Mucosa of stomach (tissue), 1 donor: Measurements from ENCODE around the gene PIWIL1.

Source experiments
- H3K27me3 ChIP-seq: one replicate; pipeline ENCODE4 v1.7.0; 2013; ENCODE audit warnings: mild to moderate bottlenecking, low read length; ENCODE audit not compliant: control insufficient read depth, insufficient read depth
- H3K36me3 ChIP-seq: one replicate; pipeline ENCODE4 v1.7.0; 2013; ENCODE audit warnings: low read length; ENCODE audit not compliant: control insufficient read depth, insufficient read depth
- H3K4me1 ChIP-seq: one replicate; pipeline ENCODE4 v1.7.0; 2013; ENCODE audit warnings: mild to moderate bottlenecking, low read length; ENCODE audit not compliant: control insufficient read depth, insufficient read depth
- H3K4me3 ChIP-seq: one replicate; pipeline ENCODE4 v1.7.0; 2013; ENCODE audit warnings: low read length
- H3K9ac ChIP-seq: one replicate; pipeline ENCODE4 v1.7.0; 2013; ENCODE audit warnings: mild to moderate bottlenecking, low read length, moderate library complexity
- H3K9me3 ChIP-seq: one replicate; pipeline ENCODE4 v1.7.0; 2013; ENCODE audit warnings: mild to moderate bottlenecking, low read length, moderate library complexity; ENCODE audit not compliant: control insufficient read depth
- donor health status: Pancreatic carcinoma.

The PIWIL1 gene

GRCh38 chr12:130337488-130338303 is at the start of gene PIWIL1:
PIWIL1 (plus strand) TSS chr12:130337887; CDS start chr12:130342592, 4,705 bp downstream.
- H3K4me3 ChIP-seq: no peak within 1 kb of the TSS
- no peaks in the 10 kb centered on the region for H3K36me3 ChIP-seq
- H3K9me3 ChIP-seq: no peaks in the 10 kb centered on the region
- H3K9ac ChIP-seq: no peak within 1 kb of the TSS
- H3K27me3 ChIP-seq: peaks cover 13% of the 10 kb centered on the region
- peaks cover 13% of the 10 kb centered on the region for H3K4me1 ChIP-seq

- Histone ChIP-seq H3K9me3 (no peaks in the 10 kb centered on the region), H3K4me1 (no peaks in the 10 kb centered on the region), H3K27me3 (peaks cover 5% of the 10 kb centered on the region), H3K4me3 (no peak overlapping the region), H3K9ac (no peak overlapping the region), H3K36me3 (no peaks in the 10 kb centered on the region)
These were observed 49.5 kb upstream of the PIWIL1 start for GRCh38 chr12:130288206-130288605.

GRCh38 chr12:130288691-130289090 is 49.0 kb upstream of the PIWIL1 start:
- Histone ChIP-seq H3K4me1 (no peaks in the 10 kb centered on the region), H3K4me3 (no peak overlapping the region), H3K9ac (no peak overlapping the region), H3K27me3 (peaks cover 5% of the 10 kb centered on the region), H3K36me3 (no peaks in the 10 kb centered on the region), H3K9me3 (no peaks in the 10 kb centered on the region)

DNA sequence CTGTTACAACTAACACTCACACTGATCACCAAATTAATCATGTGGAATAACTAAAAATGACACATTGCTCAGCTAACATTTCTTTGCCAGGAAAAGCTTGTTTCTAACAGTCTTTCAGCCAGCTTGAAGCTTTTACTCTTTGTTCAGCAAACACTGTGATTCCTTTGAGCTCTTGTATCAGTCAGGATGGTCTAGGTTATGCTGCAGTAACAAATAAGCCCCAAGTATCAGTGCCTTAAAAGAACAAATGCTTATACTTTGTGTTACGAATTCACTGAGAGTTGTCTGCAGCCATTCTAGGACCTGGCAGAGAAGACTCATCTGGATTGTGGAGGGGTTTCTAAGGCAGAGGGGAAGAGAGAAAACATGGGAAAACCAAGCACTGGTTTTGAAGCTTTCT is 47.6 kb upstream of the PIWIL1 start:
- no peak overlapping the region for H3K9ac ChIP-seq
- H3K9me3 ChIP-seq: no peaks in the 10 kb centered on the region
- no peaks in the 10 kb centered on the region for H3K4me1 ChIP-seq
- no peak overlapping the region for H3K4me3 ChIP-seq
- peaks cover 5% of the 10 kb centered on the region for H3K27me3 ChIP-seq
- no peaks in the 10 kb centered on the region for H3K36me3 ChIP-seq

DNA sequence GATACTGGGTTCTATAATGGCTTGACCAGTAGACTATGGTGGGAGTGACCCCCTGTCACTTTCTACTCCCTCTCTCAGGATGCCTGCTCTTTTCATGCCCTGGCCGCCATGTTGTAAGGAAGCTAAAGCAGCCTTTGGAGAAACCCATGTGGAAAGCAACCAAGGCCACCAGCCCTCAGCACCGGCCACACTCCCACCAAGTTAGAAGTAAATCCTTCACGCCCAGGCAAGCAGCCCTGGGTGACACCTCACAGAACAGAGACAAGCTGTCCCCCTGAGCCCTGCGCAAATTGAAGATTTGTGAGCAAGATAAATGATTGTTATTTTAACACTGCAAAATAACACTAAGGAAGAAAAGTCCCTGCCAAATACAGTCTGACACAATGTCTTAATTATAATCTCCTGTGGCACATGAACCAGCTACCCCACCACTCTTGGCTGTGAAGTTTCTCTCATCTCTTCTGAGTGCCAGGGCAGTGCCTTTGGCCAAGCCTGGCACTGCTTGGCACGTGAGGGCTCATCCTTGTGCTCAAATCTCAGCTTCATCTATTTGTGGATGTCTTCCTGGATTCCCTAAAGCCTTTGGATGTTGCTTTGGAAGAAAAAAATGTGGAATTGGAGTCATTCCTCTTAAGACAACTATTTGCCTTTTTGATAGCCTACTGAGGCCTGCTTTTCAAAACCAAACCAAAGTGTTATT is 39.2 kb upstream of the PIWIL1 start:
- no peak overlapping the region for H3K4me3 ChIP-seq
- H3K9ac ChIP-seq: no peak overlapping the region
- no peaks in the 10 kb centered on the region for H3K9me3 ChIP-seq
- no peaks in the 10 kb centered on the region for H3K27me3 ChIP-seq
- no peaks in the 10 kb centered on the region for H3K4me1 ChIP-seq
- H3K36me3 ChIP-seq: no peaks in the 10 kb centered on the region

DNA sequence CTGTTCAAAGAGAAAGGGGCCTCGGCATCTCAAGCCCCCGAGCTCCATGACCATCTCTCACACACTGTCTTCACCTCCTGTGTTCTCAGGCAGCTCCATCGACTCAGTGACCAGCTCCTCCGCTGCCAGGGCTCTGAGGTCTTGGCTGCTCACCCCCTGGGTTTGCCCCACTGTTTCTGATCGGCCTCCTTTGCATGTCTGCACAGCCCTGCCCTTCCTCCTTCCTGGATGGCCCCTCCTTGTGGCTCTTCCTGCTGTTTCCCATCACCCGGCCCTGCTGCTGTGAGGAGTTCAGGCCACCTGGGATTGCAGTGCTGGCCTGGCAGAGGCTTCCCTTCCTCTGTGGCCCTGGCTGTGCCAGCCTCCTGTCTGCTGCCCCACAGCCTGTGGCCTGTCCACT is 38.1 kb upstream of the PIWIL1 start:
- Histone ChIP-seq H3K9ac (no peak overlapping the region), H3K4me1 (no peaks in the 10 kb centered on the region), H3K27me3 (no peaks in the 10 kb centered on the region), H3K36me3 (no peaks in the 10 kb centered on the region), H3K4me3 (no peak overlapping the region), H3K9me3 (no peaks in the 10 kb centered on the region)

- H3K36me3 ChIP-seq: no peaks in the 10 kb centered on the region
- H3K4me3 ChIP-seq: no peak overlapping the region
- no peak overlapping the region for H3K9ac ChIP-seq
- no peaks in the 10 kb centered on the region for H3K9me3 ChIP-seq
- H3K4me1 ChIP-seq: no peaks in the 10 kb centered on the region
- H3K27me3 ChIP-seq: no peaks in the 10 kb centered on the region
These were observed 37.6 kb upstream of the PIWIL1 start for GRCh38 chr12:130300090-130300489.

- Histone ChIP-seq H3K36me3 (no peaks in the 10 kb centered on the region), H3K27me3 (no peaks in the 10 kb centered on the region), H3K9me3 (no peaks in the 10 kb centered on the region), H3K4me3 (no peak overlapping the region), H3K9ac (no peak overlapping the region), H3K4me1 (no peaks in the 10 kb centered on the region)
These were observed 36.8 kb upstream of the PIWIL1 start for GRCh38 chr12:130300737-130301535.

- H3K4me1 ChIP-seq: no peaks in the 10 kb centered on the region
- no peaks in the 10 kb centered on the region for H3K36me3 ChIP-seq
- no peaks in the 10 kb centered on the region for H3K27me3 ChIP-seq
- H3K9ac ChIP-seq: no peak overlapping the region
- no peak overlapping the region for H3K4me3 ChIP-seq
- no peaks in the 10 kb centered on the region for H3K9me3 ChIP-seq
These were observed 36.1 kb upstream of the PIWIL1 start for GRCh38 chr12:130301559-130301958.

- Histone ChIP-seq H3K9ac (no peak overlapping the region), H3K36me3 (no peaks in the 10 kb centered on the region), H3K9me3 (no peaks in the 10 kb centered on the region), H3K27me3 (no peaks in the 10 kb centered on the region), H3K4me1 (no peaks in the 10 kb centered on the region), H3K4me3 (no peak overlapping the region)
These were observed 33.9 kb upstream of the PIWIL1 start for GRCh38 chr12:130303781-130304180.

GRCh38 chr12:130307859-130308258 is 29.8 kb upstream of the PIWIL1 start:
- Histone ChIP-seq H3K4me1 (no peaks in the 10 kb centered on the region), H3K4me3 (no peak overlapping the region), H3K9ac (no peak overlapping the region), H3K36me3 (no peaks in the 10 kb centered on the region), H3K27me3 (peaks cover 3% of the 10 kb centered on the region), H3K9me3 (no peaks in the 10 kb centered on the region)

GRCh38 chr12:130308393-130308792 is 29.3 kb upstream of the PIWIL1 start:
- no peak overlapping the region for H3K9ac ChIP-seq
- H3K4me3 ChIP-seq: no peak overlapping the region
- H3K36me3 ChIP-seq: no peaks in the 10 kb centered on the region
- H3K9me3 ChIP-seq: no peaks in the 10 kb centered on the region
- no peaks in the 10 kb centered on the region for H3K4me1 ChIP-seq
- H3K27me3 ChIP-seq: peaks cover 3% of the 10 kb centered on the region
